ENCODE measurements around the gene INSIG1. TPM values are rescaled to one million over a fixed set of nuclear protein-coding genes. Genes with fewer than 3 reads are reported as not detected.
A peak's percentile ranks its signal among the peaks of the same experiment; 100 is the strongest.

Gene INSIG1
- total and polyA plus RNA-seq, 2 of the 4 experiments (the other 2 are of a cell fraction) = 19.0 to 26.0 TPM

- Histone ChIP-seq H4K8ac (ENCODE audit: low read depth in 2 of 2, low read length in 2 of 2) (no peak overlapping the region), H3K14ac (replicated peaks; ENCODE audit: low read depth, low read length) (no peak overlapping the region), H3K79me1 (ENCODE audit: low read depth in 1 of 2, low read length in 2 of 2) (no peaks in the 10 kb centered on the region), H2BK20ac (ENCODE audit: low read depth, low read length) (no peak overlapping the region), H4K20me1 (ENCODE audit: insufficient read depth, low read length) (no peaks in the 10 kb centered on the region), H3K9ac (ENCODE audit: low read depth, low read length) (no peak overlapping the region), H3K27ac (ENCODE audit: insufficient read depth, low read length) (no peak overlapping the region), H3K27me3 (ENCODE audit: control insufficient read depth, insufficient read depth, low read length) (peaks cover 32% of the 10 kb centered on the region), H3K18ac (ENCODE audit: low read depth, low read length) (no peak overlapping the region), H3K4me3 (ENCODE audit: insufficient read depth, low read depth, low read length) (no peak overlapping the region), H3K4ac (ENCODE audit: low read depth, low read length) (no peak overlapping the region), H2AK9ac (replicated peaks; ENCODE audit: low read depth, low read length, poor library complexity) (no peak overlapping the region), H2AFZ (replicated peaks; ENCODE audit: low read length, poor library complexity) (no peak overlapping the region), H2BK15ac (ENCODE audit: low read depth, low read length) (no peak overlapping the region), H4K91ac (ENCODE audit: insufficient read depth, low read depth, low read length) (no peak overlapping the region), H4K5ac (ENCODE audit: low read depth, low read length) (no peak overlapping the region), H3K9me3 (ENCODE audit: control insufficient read depth, insufficient read depth, low read length) (no peaks in the 10 kb centered on the region), H2BK5ac (ENCODE audit: low read depth, low read length, poor library complexity, severe bottlenecking) (no peak overlapping the region), H3K9me1 (ENCODE audit: insufficient read depth, low read length) (peaks cover 6% of the 10 kb centered on the region; the same call in 1 of the 2 replicates), H3K4me2 (ENCODE audit: low read depth, low read length) (no peak overlapping the region), H3K36me3 (ENCODE audit: control insufficient read depth, insufficient read depth, low read length) (no peaks in the 10 kb centered on the region), H3K56ac (ENCODE audit: extremely low read depth, insufficient read depth, low read length) (no peak overlapping the region), H2BK120ac (ENCODE audit: low read depth, low read length) (no peak overlapping the region), H2AK5ac (ENCODE audit: low read depth, low read length) (no peak overlapping the region), H3K4me1 (ENCODE audit: control insufficient read depth, insufficient read depth, low read length) (no peaks in the 10 kb centered on the region), H3K23ac (ENCODE audit: low read depth, low read length) (no peak overlapping the region)
- no peak for ATAC-seq (ENCODE audit: low read depth)
- ChIA-PET POLR2A (ENCODE audit: unreplicated experiment) (no interaction called here), CTCF (no interaction called here)
- in situ Hi-C loops (cut with MboI; ENCODE audit: low sequenced_read_pairs) = no loop called here
- dilution Hi-C loops (cut with HindIII; ENCODE audit: low sequenced_read_pairs, unreplicated experiment) = no loop called here
- BruUV-seq (replicated peaks) = no TSS peak
- TF ChIP-seq CTCF (conservative IDR thresholded peaks at IDR 0.05; ENCODE audit: low read depth, low read length) (0 out of 2 replicates have a peak, but pooled peaks have one; percentile 17), CHD1 (IDR thresholded peaks at IDR 0.05; ENCODE audit: low read depth, low read length) (no peak), CEBPB (IDR thresholded peaks at IDR 0.05; ENCODE audit: low read depth, low read length) (no peak), FOS (IDR thresholded peaks at IDR 0.05; ENCODE audit: low read depth, low read length) (no peak), MAFK (IDR thresholded peaks at IDR 0.05; ENCODE audit: low read depth, low read length) (no peak), SMC3 (IDR thresholded peaks at IDR 0.05; ENCODE audit: low read depth, low read length) (peak; percentile 14; the same call in 1 of the 2 replicates), ELK1 (IDR thresholded peaks at IDR 0.05; ENCODE audit: borderline replicate concordance, low read depth, low read length) (no peak), RAD21 (IDR thresholded peaks at IDR 0.05; ENCODE audit: low read length) (no peak), RCOR1 (IDR thresholded peaks at IDR 0.05; ENCODE audit: insufficient replicate concordance, low read length) (no peak), RFX5 (IDR thresholded peaks at IDR 0.05; ENCODE audit: low read depth, low read length) (no peak), BHLHE40 (IDR thresholded peaks at IDR 0.05; ENCODE audit: low read depth, low read length) (no peak)
- 42% methylated on average over 7 of the region's 14 CpGs; no CpG with 5 or more reads in 1 of the 2 experiments for WGBS, 2 experiments (ENCODE audit: extremely low coverage in 2 of 2, insufficient read length in 1 of 2)
- DNase-seq = no peak
- intact Hi-C loops (cut with micrococcal nuclease) = no loop called here
These were observed 58.8 kb downstream of the INSIG1 start for GRCh38 chr7:155356323-155357105.

All from IMR-90 (cell line).